ENCODE measurements around the gene TMEM175. TPM values are rescaled to one million over a fixed set of nuclear protein-coding genes. Genes with fewer than 3 reads are reported as not detected.

TMEM175 gene
- total and polyA plus RNA-seq, 2 of the 4 experiments (the other 2 are of a cell fraction), result 7.7 to 41.9 TPM

DNA sequence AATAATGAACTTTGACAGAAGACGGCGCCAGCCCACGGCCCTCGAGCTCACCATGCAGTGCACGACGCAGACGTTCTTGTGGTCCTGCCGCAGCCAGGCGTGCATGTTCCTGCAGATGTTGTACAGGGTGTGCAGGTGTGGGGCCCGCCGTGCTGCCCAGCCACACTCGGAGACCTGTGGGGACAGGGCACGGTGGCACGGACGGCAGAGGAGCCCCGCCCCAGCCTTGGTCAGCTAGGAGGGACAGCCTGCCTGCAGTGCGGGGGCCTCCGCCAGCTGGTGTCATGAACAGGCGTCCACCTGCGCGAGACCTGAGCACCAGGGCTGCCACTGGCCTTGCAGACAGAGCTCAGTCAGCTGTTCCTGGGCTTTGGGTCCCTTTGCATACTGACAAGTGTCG lies 49.6 kb upstream of the TMEM175 start:
- Histone ChIP-seq H2BK15ac (ENCODE audit: low read depth, low read length) (no peak overlapping the region), H3K4ac (ENCODE audit: low read depth, low read length) (no peak overlapping the region), H3K27me3 (ENCODE audit: control insufficient read depth, insufficient read depth, low read length) (no peaks in the 10 kb centered on the region), H3K4me3 (ENCODE audit: insufficient read depth, low read depth, low read length) (no peak overlapping the region), H3K79me1 (ENCODE audit: low read depth in 1 of 2, low read length in 2 of 2) (peaks cover 0 to 7% of the 10 kb centered on the region in 2 experiments; a peak in 3 of 4 replicates), H2BK120ac (ENCODE audit: low read depth, low read length) (no peak overlapping the region), H3K56ac (ENCODE audit: extremely low read depth, insufficient read depth, low read length) (no peak overlapping the region), H2BK20ac (ENCODE audit: low read depth, low read length) (no peak overlapping the region), H2BK5ac (ENCODE audit: low read depth, low read length, poor library complexity, severe bottlenecking) (no peak overlapping the region), H4K91ac (ENCODE audit: insufficient read depth, low read depth, low read length) (no peak overlapping the region), H3K14ac (replicated peaks; ENCODE audit: low read depth, low read length) (no peak overlapping the region), H2AK9ac (replicated peaks; ENCODE audit: low read depth, low read length, poor library complexity) (no peak overlapping the region), H3K9me3 (ENCODE audit: control insufficient read depth, insufficient read depth, low read length) (no peaks in the 10 kb centered on the region), H4K8ac (ENCODE audit: low read depth in 2 of 2, low read length in 2 of 2) (no peak overlapping the region), H3K4me2 (ENCODE audit: low read depth, low read length) (no peak overlapping the region), H4K5ac (ENCODE audit: low read depth, low read length) (no peak overlapping the region), H3K9me1 (ENCODE audit: insufficient read depth, low read length) (peaks cover 7% of the 10 kb centered on the region), H3K9ac (ENCODE audit: low read depth, low read length) (no peak overlapping the region), H3K4me1 (ENCODE audit: control insufficient read depth, insufficient read depth, low read length) (no peaks in the 10 kb centered on the region), H4K20me1 (ENCODE audit: insufficient read depth, low read length) (peaks cover 6% of the 10 kb centered on the region; the same call in 1 of the 2 replicates), H2AFZ (replicated peaks; ENCODE audit: low read length, poor library complexity) (no peak overlapping the region), H3K18ac (ENCODE audit: low read depth, low read length) (no peak overlapping the region), H3K27ac (ENCODE audit: insufficient read depth, low read length) (no peak overlapping the region), H3K23ac (ENCODE audit: low read depth, low read length) (no peak overlapping the region), H3K36me3 (ENCODE audit: control insufficient read depth, insufficient read depth, low read length) (peaks cover 67% of the 10 kb centered on the region), H2AK5ac (ENCODE audit: low read depth, low read length) (no peak overlapping the region)
- ChIA-PET CTCF (no interaction called here), POLR2A (ENCODE audit: unreplicated experiment) (no interaction called here)
- DNase-seq, result no peak
- no TSS peak for BruUV-seq (replicated peaks)
- 99% methylated on average over 10 of the region's 22 CpGs; no CpG with 5 or more reads in 1 of the 2 experiments for WGBS, 2 experiments (ENCODE audit: extremely low coverage in 2 of 2, insufficient read length in 1 of 2)
- no peak for TF ChIP-seq MAFK (IDR thresholded peaks at IDR 0.05; ENCODE audit: low read depth, low read length)
- TF ChIP-seq CTCF (conservative IDR thresholded peaks at IDR 0.05; ENCODE audit: low read depth, low read length), result no peak
- TF ChIP-seq RAD21 (IDR thresholded peaks at IDR 0.05; ENCODE audit: low read length), result no peak
- no peak for TF ChIP-seq BHLHE40 (IDR thresholded peaks at IDR 0.05; ENCODE audit: low read depth, low read length)
- no peak for TF ChIP-seq SMC3 (IDR thresholded peaks at IDR 0.05; ENCODE audit: low read depth, low read length)
- no peak for TF ChIP-seq MXI1 (IDR thresholded peaks at IDR 0.05; ENCODE audit: borderline replicate concordance, low read depth, low read length)
- TF ChIP-seq CHD1 (IDR thresholded peaks at IDR 0.05; ENCODE audit: low read depth, low read length), result no peak
- TF ChIP-seq NFE2L2 (IDR thresholded peaks at IDR 0.05; ENCODE audit: low read depth, low read length), result no peak
- no peak for TF ChIP-seq RFX5 (IDR thresholded peaks at IDR 0.05; ENCODE audit: low read depth, low read length)
- no peak for TF ChIP-seq MAZ (IDR thresholded peaks at IDR 0.05; ENCODE audit: borderline replicate concordance, low read depth, low read length)
- TF ChIP-seq, protein P1, sequence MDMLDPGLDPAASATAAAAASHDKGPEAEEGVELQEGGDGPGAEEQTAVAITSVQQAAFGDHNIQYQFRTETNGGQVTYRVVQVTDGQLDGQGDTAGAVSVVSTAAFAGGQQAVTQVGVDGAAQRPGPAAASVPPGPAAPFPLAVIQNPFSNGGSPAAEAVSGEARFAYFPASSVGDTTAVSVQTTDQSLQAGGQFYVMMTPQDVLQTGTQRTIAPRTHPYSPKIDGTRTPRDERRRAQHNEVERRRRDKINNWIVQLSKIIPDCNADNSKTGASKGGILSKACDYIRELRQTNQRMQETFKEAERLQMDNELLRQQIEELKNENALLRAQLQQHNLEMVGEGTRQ (IDR thresholded peaks at IDR 0.05; ENCODE audit: low read depth, low read length), result no peak
- no peak for TF ChIP-seq FOS (IDR thresholded peaks at IDR 0.05; ENCODE audit: low read depth, low read length)
- no peak for TF ChIP-seq CEBPB (IDR thresholded peaks at IDR 0.05; ENCODE audit: low read depth, low read length)
- TF ChIP-seq RCOR1 (IDR thresholded peaks at IDR 0.05; ENCODE audit: insufficient replicate concordance, low read length), result no peak
- no peak for TF ChIP-seq ELK1 (IDR thresholded peaks at IDR 0.05; ENCODE audit: borderline replicate concordance, low read depth, low read length)
- no peak for TF ChIP-seq POLR2A (IDR thresholded peaks at IDR 0.05; ENCODE audit: low read depth, low read length)
- dilution Hi-C loops (cut with HindIII; ENCODE audit: low sequenced_read_pairs, unreplicated experiment), result no loop called here
- ATAC-seq (ENCODE audit: low read depth), result no peak
- intact Hi-C loops (cut with micrococcal nuclease), result no loop called here
- in situ Hi-C loops (cut with MboI; ENCODE audit: low sequenced_read_pairs), result no loop called here
